Ascending aorta (tissue), 2 donors: ENCODE results near the gene CNDP1. TPM values are rescaled to one million over a fixed set of nuclear protein-coding genes. Genes with fewer than 3 reads are reported as not detected.

Experiments used
- DNase-seq, 2 donors: peaks; one replicate each; pipeline ENCODE4 v3.0.0-alpha.2; 2019; ENCODE audit warnings: low spot score in 2 of 2
- H3K27ac ChIP-seq, 2 donors: fragments of 200-600 bp; sonication (generic); one replicate each; pipeline ENCODE4 v1.5.1; 2016 to 2017; ENCODE audit warnings: mild to moderate bottlenecking in 1 of 2
- H3K27me3 ChIP-seq: fragments of 200-600 bp; sonication (generic); one replicate; pipeline ENCODE4 v1.5.1; 2017
- H3K36me3 ChIP-seq, 2 donors: fragments of 200-600 bp; sonication (generic); one replicate each; pipeline ENCODE4 v1.5.1; 2016
- H3K4me1 ChIP-seq, 2 donors: fragments of 200-600 bp; sonication (generic); one replicate each; pipeline ENCODE4 v1.5.1; 2016 to 2017; ENCODE audit warnings: mild to moderate bottlenecking in 1 of 2
- H3K4me3 ChIP-seq, 2 donors: fragments of 200-600 bp; sonication (generic); one replicate each; pipeline ENCODE4 v1.5.1; 2016 to 2017; ENCODE audit warnings: mild to moderate bottlenecking in 1 of 2
- H3K9me3 ChIP-seq, 2 donors: fragments of 200-600 bp; sonication (generic); one replicate each; pipeline ENCODE4 v1.5.1; 2016
- intact Hi-C: fragments of 100-400 bp; cut with DNase I; formaldehyde crosslinking; loops from one replicate; pipeline ENCODE4 v1.15.1; 2023
- total RNA-seq: library from RNA; depleted of rRNA; stranded (reverse); fragments of >200 nt; gene quantifications from one replicate; pipeline ENCODE4 v1.1.0, GENCODE V29; 2016
- TF ChIP-seq, protein P1 (sequence below), 3 experiments: fragments of 200-600 bp in 2 of 3; fragments of 450-650 bp in 1 of 3; sonication (generic) in 2 of 3; IDR thresholded peaks; one replicate each; pipeline ENCODE4 v1.5.1; 2016 to 2019; ENCODE audit warnings: antibody characterized with exemption in 3 of 3, mild to moderate bottlenecking in 1 of 3, moderate library complexity in 1 of 3

The CNDP1 gene
- total RNA-seq, 1 donor from 2014 or later, result not detected

DNA sequence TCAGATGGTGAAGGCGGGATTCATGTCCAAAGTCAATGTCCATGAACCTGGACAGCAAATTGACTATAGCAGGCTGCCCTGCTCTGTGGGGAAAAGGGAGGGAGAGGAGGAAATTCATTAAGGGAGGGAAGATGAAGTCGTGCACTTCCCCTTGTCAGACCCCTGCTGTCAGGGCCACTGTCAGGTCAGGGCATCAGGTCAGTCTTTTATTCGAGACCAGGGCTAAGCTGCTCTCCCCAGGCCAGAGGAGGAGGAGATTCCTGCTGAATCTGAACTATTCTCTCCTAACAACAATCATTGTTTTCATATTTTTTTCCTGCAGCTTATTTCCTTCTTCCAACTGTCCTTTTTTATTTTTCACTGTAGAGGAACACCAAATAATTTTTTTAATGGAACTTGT, 17.2 kb downstream of the CNDP1 start:
- peaks cover 4 to 13% of the 10 kb centered on the region in 2 donors for H3K9me3 ChIP-seq
- intact Hi-C loops, result loop anchor here (5.0 kb wide), 1 partner anchor 54 kb away; the partner anchor contains the start of gene CNDP2
- DNase-seq, result peak in 1 of 2 donors; percentile 43
- H3K27ac ChIP-seq, result no peak overlapping the region
- no peaks in the 10 kb centered on the region for H3K27me3 ChIP-seq
- H3K36me3 ChIP-seq, result no peaks in the 10 kb centered on the region
- H3K4me3 ChIP-seq, result no peak overlapping the region
- H3K4me1 ChIP-seq, result no peaks in the 10 kb centered on the region
- TF ChIP-seq, protein P1, sequence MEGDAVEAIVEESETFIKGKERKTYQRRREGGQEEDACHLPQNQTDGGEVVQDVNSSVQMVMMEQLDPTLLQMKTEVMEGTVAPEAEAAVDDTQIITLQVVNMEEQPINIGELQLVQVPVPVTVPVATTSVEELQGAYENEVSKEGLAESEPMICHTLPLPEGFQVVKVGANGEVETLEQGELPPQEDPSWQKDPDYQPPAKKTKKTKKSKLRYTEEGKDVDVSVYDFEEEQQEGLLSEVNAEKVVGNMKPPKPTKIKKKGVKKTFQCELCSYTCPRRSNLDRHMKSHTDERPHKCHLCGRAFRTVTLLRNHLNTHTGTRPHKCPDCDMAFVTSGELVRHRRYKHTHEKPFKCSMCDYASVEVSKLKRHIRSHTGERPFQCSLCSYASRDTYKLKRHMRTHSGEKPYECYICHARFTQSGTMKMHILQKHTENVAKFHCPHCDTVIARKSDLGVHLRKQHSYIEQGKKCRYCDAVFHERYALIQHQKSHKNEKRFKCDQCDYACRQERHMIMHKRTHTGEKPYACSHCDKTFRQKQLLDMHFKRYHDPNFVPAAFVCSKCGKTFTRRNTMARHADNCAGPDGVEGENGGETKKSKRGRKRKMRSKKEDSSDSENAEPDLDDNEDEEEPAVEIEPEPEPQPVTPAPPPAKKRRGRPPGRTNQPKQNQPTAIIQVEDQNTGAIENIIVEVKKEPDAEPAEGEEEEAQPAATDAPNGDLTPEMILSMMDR (IDR thresholded peaks at IDR 0.05), result no peak

GRCh38 chr18:74551936-74552555, 17.7 kb downstream of the CNDP1 start:
- H3K9me3 ChIP-seq, result peaks cover 4 to 13% of the 10 kb centered on the region in 2 donors
- no peak overlapping the region for H3K27ac ChIP-seq
- DNase-seq, result peak; percentile 31 to 89
- no peaks in the 10 kb centered on the region for H3K27me3 ChIP-seq
- intact Hi-C loops, result loop anchor here (1.0 to 5.0 kb wide), 3 partner anchors 55 to 356 kb away; partner anchors contain the start of gene CNDP2
- H3K4me3 ChIP-seq, result no peak overlapping the region
- TF ChIP-seq, protein P1 (IDR thresholded peaks at IDR 0.05), result peak; percentile 49 to 77 (median 72)
- no peaks in the 10 kb centered on the region for H3K4me1 ChIP-seq
- H3K36me3 ChIP-seq, result no peaks in the 10 kb centered on the region

- Histone ChIP-seq H3K27ac (no peak overlapping the region), H3K4me1 (no peaks in the 10 kb centered on the region), H3K27me3 (no peaks in the 10 kb centered on the region), H3K9me3 (no peaks in the 10 kb centered on the region), H3K36me3 (no peaks in the 10 kb centered on the region), H3K4me3 (no peak overlapping the region)
- no peak for DNase-seq
- TF ChIP-seq, protein P1 (IDR thresholded peaks at IDR 0.05), result no peak
- intact Hi-C loops, result no loop called here
These were observed 21.8 kb downstream of the CNDP1 start for GRCh38 chr18:74556126-74556525.

DNA sequence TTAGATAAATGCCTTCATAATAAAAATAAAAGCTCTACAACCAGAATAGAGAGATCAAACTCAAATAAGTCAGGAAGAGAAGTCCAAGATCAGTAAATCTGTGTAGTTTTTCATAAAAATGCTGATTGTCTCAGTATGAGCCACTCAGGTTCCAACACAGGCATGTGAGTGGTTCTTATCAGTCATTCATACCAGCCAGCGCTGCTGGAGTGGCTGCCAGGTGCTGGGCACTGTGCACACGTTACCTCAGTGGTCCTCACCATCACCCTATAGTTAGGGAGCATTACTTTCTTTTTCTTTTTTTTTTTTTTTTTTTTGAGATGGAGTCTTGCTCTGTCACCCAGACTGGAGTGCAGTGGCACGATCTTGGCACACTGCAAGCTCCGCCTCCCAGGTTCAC, 23.8 kb downstream of the CNDP1 start:
- DNase-seq, result no peak
- no peak overlapping the region for H3K27ac ChIP-seq
- H3K4me3 ChIP-seq, result no peak overlapping the region
- H3K27me3 ChIP-seq, result no peaks in the 10 kb centered on the region
- H3K9me3 ChIP-seq, result no peaks in the 10 kb centered on the region
- no peaks in the 10 kb centered on the region for H3K36me3 ChIP-seq
- TF ChIP-seq, protein P1 (IDR thresholded peaks at IDR 0.05), result no peak
- intact Hi-C loops, result no loop called here
- H3K4me1 ChIP-seq, result no peaks in the 10 kb centered on the region

GRCh38 chr18:74562131-74562730, 27.9 kb downstream of the CNDP1 start:
- Histone ChIP-seq H3K9me3 (no peaks in the 10 kb centered on the region), H3K4me1 (no peaks in the 10 kb centered on the region), H3K4me3 (no peak overlapping the region), H3K27me3 (no peaks in the 10 kb centered on the region), H3K27ac (no peak overlapping the region), H3K36me3 (no peaks in the 10 kb centered on the region)
- DNase-seq, result no peak
- intact Hi-C loops, result no loop called here
- TF ChIP-seq, protein P1 (IDR thresholded peaks at IDR 0.05), result no peak
